Effector memory CD8-positive, alpha-beta T cell (primary cell): Measurements from ENCODE around the gene MAN2A2.
A peak's percentile ranks its signal among the peaks of the same experiment; 100 is the strongest.

Experiments used
- ATAC-seq: fragments of 150-1000 bp; cut with Tn5 transposase; replicated peaks from 2 replicates; pipeline ENCODE4 v1.10.0; 2021; ENCODE audit warnings: mild to moderate bottlenecking, moderate library complexity
- DNase-seq, 3 experiments: peaks; one replicate each; pipeline ENCODE4 v3.0.0; 2021
- H3K27ac Mint-ChIP-seq, 2 donors: one replicate each; pipeline ENCODE4 v1.8.0; 2022; ENCODE audit warnings: mild to moderate bottlenecking in 2 of 2, mixed read lengths in 2 of 2, moderate library complexity in 2 of 2
- H3K27me3 Mint-ChIP-seq, 2 donors: one replicate each; pipeline ENCODE4 v1.8.0; 2022; ENCODE audit warnings: mixed read lengths in 2 of 2
- H3K36me3 Mint-ChIP-seq: one replicate; pipeline ENCODE4 v1.8.0; 2022; ENCODE audit warnings: mild to moderate bottlenecking, moderate library complexity, mixed read lengths; ENCODE audit not compliant: insufficient read depth
- H3K4me1 Mint-ChIP-seq, 2 donors: one replicate each; pipeline ENCODE4 v1.8.0; 2022; ENCODE audit warnings: low read depth in 2 of 2, mixed read lengths in 2 of 2
- H3K4me3 Mint-ChIP-seq, 2 donors: one replicate each; pipeline ENCODE4 v1.8.0; 2022; ENCODE audit warnings: mild to moderate bottlenecking in 2 of 2, mixed read lengths in 2 of 2, moderate library complexity in 2 of 2
- H3K9me3 Mint-ChIP-seq, 2 donors: one replicate each; pipeline ENCODE4 v1.8.0; 2022; ENCODE audit warnings: mixed read lengths in 2 of 2
- total RNA-seq, 9 experiments: gene quantifications; one replicate each; lab custom pipeline; 2026; lab: John Stamatoyannopoulos, UW

Gene MAN2A2
- total RNA-seq, result 150 to 211 (median 196) reads per million in 9 experiments

GRCh38 chr15:90902840-90903732 lies at the start of gene MAN2A2:
Gene MAN2A2 (plus strand): TSS chr15:90903302. CDS start chr15:90904208, 906 bp downstream.
- peak within 1 kb of the TSS; percentile 89 to 94 for H3K27ac Mint-ChIP-seq
- no peaks in the 10 kb centered on the region for H3K27me3 Mint-ChIP-seq
- ATAC-seq (peak; percentile 79), DNase-seq (peak; percentile 67 to 70 (median 70))
- H3K4me1 Mint-ChIP-seq, result peaks cover 23 to 24% of the 10 kb centered on the region in 2 donors
- H3K9me3 Mint-ChIP-seq, result no peaks in the 10 kb centered on the region
- H3K4me3 Mint-ChIP-seq, result peak within 1 kb of the TSS; percentile 86 to 95
- peaks cover 35% of the 10 kb centered on the region for H3K36me3 Mint-ChIP-seq

- Mint-ChIP-seq H3K27me3 (peaks cover 7 to 8% of the 10 kb centered on the region in 2 donors), H3K9me3 (no peaks in the 10 kb centered on the region), H3K36me3 (peaks cover 45% of the 10 kb centered on the region), H3K4me3 (peak overlapping the region in 1 of 2 donors; percentile 48), H3K4me1 (peaks cover 27 to 64% of the 10 kb centered on the region in 2 donors), H3K27ac (peak overlapping the region; percentile 56 to 85)
- ATAC-seq, result no peak
- DNase-seq, result no peak
Measured at GRCh38 chr15:90855139-90855538, 48.0 kb upstream of the MAN2A2 start.

GRCh38 chr15:90857337-90857736 lies 45.8 kb upstream of the MAN2A2 start:
- Mint-ChIP-seq H3K27me3 (no peaks in the 10 kb centered on the region), H3K36me3 (peaks cover 30% of the 10 kb centered on the region), H3K4me1 (peaks cover 18 to 50% of the 10 kb centered on the region in 2 donors), H3K9me3 (no peaks in the 10 kb centered on the region), H3K4me3 (peak overlapping the region in 1 of 2 donors; percentile 51), H3K27ac (peak overlapping the region; percentile 29 to 85)
- ATAC-seq (no peak), DNase-seq (no peak)

GRCh38 chr15:90857883-90858443 lies 45.1 kb upstream of the MAN2A2 start:
- Mint-ChIP-seq H3K4me1 (peaks cover 12 to 43% of the 10 kb centered on the region in 2 donors), H3K4me3 (peak overlapping the region in 1 of 2 donors; percentile 51), H3K27ac (peak overlapping the region; percentile 29 to 85), H3K36me3 (peaks cover 24% of the 10 kb centered on the region), H3K27me3 (no peaks in the 10 kb centered on the region), H3K9me3 (no peaks in the 10 kb centered on the region)
- ATAC-seq, result peak; percentile 4
- DNase-seq, result no peak

GRCh38 chr15:90859234-90860131 lies 43.6 kb upstream of the MAN2A2 start:
- peak overlapping the region in 1 of 2 donors; percentile 80 for H3K27ac Mint-ChIP-seq
- H3K4me3 Mint-ChIP-seq, result peak overlapping the region in 1 of 2 donors; percentile 36
- ATAC-seq (no peak), DNase-seq (no peak)
- no peaks in the 10 kb centered on the region for H3K9me3 Mint-ChIP-seq
- H3K27me3 Mint-ChIP-seq, result no peaks in the 10 kb centered on the region
- peaks cover 14% of the 10 kb centered on the region for H3K36me3 Mint-ChIP-seq
- H3K4me1 Mint-ChIP-seq, result peaks cover 8 to 36% of the 10 kb centered on the region in 2 donors

GRCh38 chr15:90860450-90860849 lies 42.7 kb upstream of the MAN2A2 start:
- H3K4me1 Mint-ChIP-seq, result peaks cover 8 to 28% of the 10 kb centered on the region in 2 donors
- DNase-seq, result no peak
- H3K27me3 Mint-ChIP-seq, result no peaks in the 10 kb centered on the region
- no peak for ATAC-seq
- peaks cover 12% of the 10 kb centered on the region for H3K36me3 Mint-ChIP-seq
- peak overlapping the region in 1 of 2 donors; percentile 80 for H3K27ac Mint-ChIP-seq
- no peak overlapping the region for H3K4me3 Mint-ChIP-seq
- H3K9me3 Mint-ChIP-seq, result no peaks in the 10 kb centered on the region

GRCh38 chr15:90860942-90861675 lies 42.0 kb upstream of the MAN2A2 start:
- no peak overlapping the region for H3K4me3 Mint-ChIP-seq
- ATAC-seq, result no peak
- no peaks in the 10 kb centered on the region for H3K27me3 Mint-ChIP-seq
- no peak for DNase-seq
- no peaks in the 10 kb centered on the region for H3K9me3 Mint-ChIP-seq
- no peak overlapping the region for H3K27ac Mint-ChIP-seq
- peaks cover 9% of the 10 kb centered on the region for H3K36me3 Mint-ChIP-seq
- H3K4me1 Mint-ChIP-seq, result peaks cover 8 to 24% of the 10 kb centered on the region in 2 donors

GRCh38 chr15:90862487-90862886 lies 40.6 kb upstream of the MAN2A2 start:
- H3K27me3 Mint-ChIP-seq, result no peaks in the 10 kb centered on the region
- no peak for ATAC-seq
- no peak for DNase-seq
- H3K36me3 Mint-ChIP-seq, result peaks cover 2% of the 10 kb centered on the region
- H3K9me3 Mint-ChIP-seq, result no peaks in the 10 kb centered on the region
- no peak overlapping the region for H3K4me3 Mint-ChIP-seq
- no peak overlapping the region for H3K27ac Mint-ChIP-seq
- peaks cover 0 to 15% of the 10 kb centered on the region in 2 donors for H3K4me1 Mint-ChIP-seq

GRCh38 chr15:90862964-90863778 lies 39.9 kb upstream of the MAN2A2 start:
- Mint-ChIP-seq H3K27me3 (no peaks in the 10 kb centered on the region), H3K36me3 (no peaks in the 10 kb centered on the region), H3K4me3 (no peak overlapping the region), H3K27ac (no peak overlapping the region), H3K4me1 (peaks cover 0 to 9% of the 10 kb centered on the region in 2 donors), H3K9me3 (no peaks in the 10 kb centered on the region)
- ATAC-seq, result no peak
- DNase-seq, result no peak

GRCh38 chr15:90863987-90864386 lies 39.1 kb upstream of the MAN2A2 start:
- Mint-ChIP-seq H3K4me1 (peaks cover 0 to 9% of the 10 kb centered on the region in 2 donors), H3K27ac (no peak overlapping the region), H3K27me3 (no peaks in the 10 kb centered on the region), H3K9me3 (no peaks in the 10 kb centered on the region), H3K4me3 (no peak overlapping the region), H3K36me3 (no peaks in the 10 kb centered on the region)
- DNase-seq (no peak), ATAC-seq (no peak)

GRCh38 chr15:90864507-90864906 lies 38.6 kb upstream of the MAN2A2 start:
- no peaks in the 10 kb centered on the region for H3K9me3 Mint-ChIP-seq
- no peak for DNase-seq
- no peak for ATAC-seq
- H3K4me1 Mint-ChIP-seq, result peaks cover 5 to 9% of the 10 kb centered on the region in 2 donors
- no peaks in the 10 kb centered on the region for H3K36me3 Mint-ChIP-seq
- H3K27ac Mint-ChIP-seq, result no peak overlapping the region
- no peaks in the 10 kb centered on the region for H3K27me3 Mint-ChIP-seq
- no peak overlapping the region for H3K4me3 Mint-ChIP-seq

- ATAC-seq, result no peak
- Mint-ChIP-seq H3K9me3 (no peaks in the 10 kb centered on the region), H3K4me1 (peaks cover 15 to 17% of the 10 kb centered on the region in 2 donors), H3K4me3 (no peak overlapping the region), H3K27ac (no peak overlapping the region), H3K36me3 (peaks cover 10% of the 10 kb centered on the region), H3K27me3 (no peaks in the 10 kb centered on the region)
- DNase-seq, result no peak
Measured at GRCh38 chr15:90865702-90866101, 37.4 kb upstream of the MAN2A2 start.
